Vagina (tissue), 2 donors: ENCODE results near the gene UBFD1.

ENCODE experiments used
- CTCF ChIP-seq, 3 experiments: fragments of 450-650 bp in 2 of 3; fragments of 200-600 bp in 1 of 3; sonication (generic) in 1 of 3; IDR thresholded peaks; one replicate each; pipeline ENCODE4 v1.5.1; 2017 to 2019; ENCODE audit warnings: antibody characterized with exemption in 3 of 3, mild to moderate bottlenecking in 2 of 3, moderate library complexity in 2 of 3
- POLR2A ChIP-seq, 2 donors: fragments of 450-650 bp; IDR thresholded peaks; one replicate each; pipeline ENCODE4 v1.6.1; 2017; ENCODE audit warnings: antibody characterized with exemption in 2 of 2, mild to moderate bottlenecking in 2 of 2, moderate library complexity in 2 of 2

- no peak for TF ChIP-seq CTCF (IDR thresholded peaks at IDR 0.05)
- TF ChIP-seq POLR2A (IDR thresholded peaks at IDR 0.05), result no peak
These were observed 36.7 kb downstream of the UBFD1 start for GRCh38 chr16:23594186-23594585.
